ENCODE measurements around the gene DIPK1C.
"Not testable (repeated sequence)": the region's sequence is repeated elsewhere in the genome, so short reads cannot be mapped to it uniquely, and the experiment has no call there.

Gene DIPK1C

GRCh38 chr18:74457043-74457724, at the start of gene DIPK1C:
Gene DIPK1C, minus strand, starts transcription at chr18:74457308. Its CDS starts 49 bp downstream, at chr18:74457259.
- no peak for DNase-seq

- DNase-seq: no peak
These were observed 49.5 kb upstream of the DIPK1C start for GRCh38 chr18:74506448-74507084.

- no peak for DNase-seq
These were observed 48.7 kb upstream of the DIPK1C start for GRCh38 chr18:74505776-74506175.

- no peak for DNase-seq
These were observed 46.0 kb upstream of the DIPK1C start for GRCh38 chr18:74503137-74503536.

GRCh38 chr18:74501386-74501785, 44.3 kb upstream of the DIPK1C start:
- DNase-seq: no peak

GRCh38 chr18:74500774-74501173, 43.7 kb upstream of the DIPK1C start:
- DNase-seq: not testable (repeated sequence)

GRCh38 chr18:74500372-74500771, 43.3 kb upstream of the DIPK1C start:
- no peak for DNase-seq

- DNase-seq: peak; percentile 64 to 70
These were observed 42.5 kb upstream of the DIPK1C start for GRCh38 chr18:74499633-74500032.

GRCh38 chr18:74498712-74499627, 41.9 kb upstream of the DIPK1C start:
- peak; percentile 80 to 82 for DNase-seq

- no peak for DNase-seq
These were observed 40.7 kb upstream of the DIPK1C start for GRCh38 chr18:74497778-74498177.

- DNase-seq: no peak
These were observed 40.2 kb upstream of the DIPK1C start for GRCh38 chr18:74497324-74497676.

GRCh38 chr18:74496508-74497323, 39.6 kb upstream of the DIPK1C start:
- peak in 1 of 2 donors; percentile 40 for DNase-seq

GRCh38 chr18:74495581-74496507, 38.7 kb upstream of the DIPK1C start, which contains the start of gene CNDP2:
Gene CNDP2, plus strand, starts transcription at chr18:74496363. Its CDS starts 3,611 bp downstream, at chr18:74499974.
- peak; percentile 98 to 99 for DNase-seq

GRCh38 chr18:74494514-74494913, 37.4 kb upstream of the DIPK1C start:
- no peak for DNase-seq

GRCh38 chr18:74493689-74494088, 36.6 kb upstream of the DIPK1C start:
- DNase-seq: peak; percentile 81

- no peak for DNase-seq
These were observed 35.2 kb upstream of the DIPK1C start for GRCh38 chr18:74492259-74492658.

- DNase-seq: no peak
These were observed 32.6 kb upstream of the DIPK1C start for GRCh38 chr18:74489676-74490075.

GRCh38 chr18:74488864-74489263, 31.8 kb upstream of the DIPK1C start:
- no peak for DNase-seq

- DNase-seq: no peak
These were observed 31.2 kb upstream of the DIPK1C start for GRCh38 chr18:74488354-74488753.

GRCh38 chr18:74486119-74486849, 29.2 kb upstream of the DIPK1C start:
- DNase-seq: no peak

GRCh38 chr18:74482697-74483096, 25.6 kb upstream of the DIPK1C start:
- no peak for DNase-seq

All from CD4-positive, alpha-beta T cell treated with Interleukin-4 for 1 hour (primary cell).